ENCODE results near the gene FBXW2.

Gene FBXW2

GRCh38 chr9:120768886-120769285 lies 24.3 kb downstream of the FBXW2 start:
- no peaks in the 10 kb centered on the region for H3K4me1 ChIP-seq (ENCODE audit: control insufficient read depth in 5 of 5, insufficient read depth in 5 of 5, low read length in 5 of 5)
- peaks cover 46 to 83% (median 62%) of the 10 kb centered on the region in 5 donors for H3K36me3 ChIP-seq (ENCODE audit: control insufficient read depth in 5 of 5, insufficient read depth in 5 of 5, low read length in 5 of 5)
- H3K4me3 ChIP-seq (ENCODE audit: low read depth in 1 of 5, low read length in 5 of 5): no peak overlapping the region

GRCh38 chr9:120768247-120768646 lies 25.0 kb downstream of the FBXW2 start:
- Histone ChIP-seq H3K36me3 (ENCODE audit: control insufficient read depth in 5 of 5, insufficient read depth in 5 of 5, low read length in 5 of 5) (peaks cover 48 to 84% (median 65%) of the 10 kb centered on the region in 5 donors), H3K27me3 (ENCODE audit: control insufficient read depth in 5 of 5, insufficient read depth in 4 of 5, low read length in 5 of 5) (no peaks in the 10 kb centered on the region), H3K9me3 (ENCODE audit: control insufficient read depth in 5 of 5, low read length in 5 of 5) (no peaks in the 10 kb centered on the region), H3K4me3 (ENCODE audit: low read depth in 1 of 5, low read length in 5 of 5) (no peak overlapping the region), H3K9ac (ENCODE audit: low read length in 5 of 5) (no peak overlapping the region), H3K27ac (ENCODE audit: low read depth, low read length) (no peak overlapping the region), H3K4me1 (ENCODE audit: control insufficient read depth in 5 of 5, insufficient read depth in 5 of 5, low read length in 5 of 5) (no peaks in the 10 kb centered on the region)

More at GRCh38 chr9:120768886-120769285, 24.3 kb downstream of the FBXW2 start:
- Histone ChIP-seq H3K27me3 (ENCODE audit: control insufficient read depth in 5 of 5, insufficient read depth in 4 of 5, low read length in 5 of 5) (no peaks in the 10 kb centered on the region), H3K27ac (ENCODE audit: low read depth, low read length) (no peak overlapping the region), H3K9ac (ENCODE audit: low read length in 5 of 5) (no peak overlapping the region), H3K9me3 (ENCODE audit: control insufficient read depth in 5 of 5, low read length in 5 of 5) (no peaks in the 10 kb centered on the region)

- Histone ChIP-seq H3K36me3 (ENCODE audit: control insufficient read depth in 5 of 5, insufficient read depth in 5 of 5, low read length in 5 of 5) (peaks cover 48 to 86% (median 71%) of the 10 kb centered on the region in 5 donors), H3K27ac (ENCODE audit: low read depth, low read length) (no peak overlapping the region)
These were observed 25.8 kb downstream of the FBXW2 start for GRCh38 chr9:120767451-120767850.

GRCh38 chr9:120765910-120766425 lies 27.2 kb downstream of the FBXW2 start:
- peaks cover 51 to 89% (median 71%) of the 10 kb centered on the region in 5 donors for H3K36me3 ChIP-seq (ENCODE audit: control insufficient read depth in 5 of 5, insufficient read depth in 5 of 5, low read length in 5 of 5)

More at GRCh38 chr9:120767451-120767850, 25.8 kb downstream of the FBXW2 start:
- no peak overlapping the region for H3K4me3 ChIP-seq (ENCODE audit: low read depth in 1 of 5, low read length in 5 of 5)
- no peaks in the 10 kb centered on the region for H3K4me1 ChIP-seq (ENCODE audit: control insufficient read depth in 5 of 5, insufficient read depth in 5 of 5, low read length in 5 of 5)
- no peaks in the 10 kb centered on the region for H3K27me3 ChIP-seq (ENCODE audit: control insufficient read depth in 5 of 5, insufficient read depth in 4 of 5, low read length in 5 of 5)
- H3K9ac ChIP-seq (ENCODE audit: low read length in 5 of 5): no peak overlapping the region
- no peaks in the 10 kb centered on the region for H3K9me3 ChIP-seq (ENCODE audit: control insufficient read depth in 5 of 5, low read length in 5 of 5)

GRCh38 chr9:120764476-120764875 lies 28.7 kb downstream of the FBXW2 start:
- no peaks in the 10 kb centered on the region for H3K27me3 ChIP-seq (ENCODE audit: control insufficient read depth in 5 of 5, insufficient read depth in 4 of 5, low read length in 5 of 5)
- peaks cover 43 to 86% (median 65%) of the 10 kb centered on the region in 5 donors for H3K36me3 ChIP-seq (ENCODE audit: control insufficient read depth in 5 of 5, insufficient read depth in 5 of 5, low read length in 5 of 5)
- no peak overlapping the region for H3K9ac ChIP-seq (ENCODE audit: low read length in 5 of 5)
- H3K9me3 ChIP-seq (ENCODE audit: control insufficient read depth in 5 of 5, low read length in 5 of 5): no peaks in the 10 kb centered on the region
- H3K4me1 ChIP-seq (ENCODE audit: control insufficient read depth in 5 of 5, insufficient read depth in 5 of 5, low read length in 5 of 5): no peaks in the 10 kb centered on the region
- no peak overlapping the region for H3K27ac ChIP-seq (ENCODE audit: low read depth, low read length)
- no peak overlapping the region for H3K4me3 ChIP-seq (ENCODE audit: low read depth in 1 of 5, low read length in 5 of 5)

More at GRCh38 chr9:120765910-120766425, 27.2 kb downstream of the FBXW2 start:
- Histone ChIP-seq H3K9me3 (ENCODE audit: control insufficient read depth in 5 of 5, low read length in 5 of 5) (no peaks in the 10 kb centered on the region), H3K27ac (ENCODE audit: low read depth, low read length) (no peak overlapping the region), H3K4me3 (ENCODE audit: low read depth in 1 of 5, low read length in 5 of 5) (no peak overlapping the region), H3K9ac (ENCODE audit: low read length in 5 of 5) (no peak overlapping the region), H3K4me1 (ENCODE audit: control insufficient read depth in 5 of 5, insufficient read depth in 5 of 5, low read length in 5 of 5) (no peaks in the 10 kb centered on the region), H3K27me3 (ENCODE audit: control insufficient read depth in 5 of 5, insufficient read depth in 4 of 5, low read length in 5 of 5) (no peaks in the 10 kb centered on the region)

GRCh38 chr9:120761006-120761405 lies 32.2 kb downstream of the FBXW2 start:
- H3K4me1 ChIP-seq (ENCODE audit: control insufficient read depth in 5 of 5, insufficient read depth in 5 of 5, low read length in 5 of 5): no peaks in the 10 kb centered on the region
- H3K9ac ChIP-seq (ENCODE audit: low read length in 5 of 5): no peak overlapping the region
- H3K4me3 ChIP-seq (ENCODE audit: low read depth in 1 of 5, low read length in 5 of 5): no peak overlapping the region
- H3K9me3 ChIP-seq (ENCODE audit: control insufficient read depth in 5 of 5, low read length in 5 of 5): no peaks in the 10 kb centered on the region
- peaks cover 18 to 59% (median 42%) of the 10 kb centered on the region in 5 donors for H3K36me3 ChIP-seq (ENCODE audit: control insufficient read depth in 5 of 5, insufficient read depth in 5 of 5, low read length in 5 of 5)
- H3K27me3 ChIP-seq (ENCODE audit: control insufficient read depth in 5 of 5, insufficient read depth in 4 of 5, low read length in 5 of 5): no peaks in the 10 kb centered on the region
- H3K27ac ChIP-seq (ENCODE audit: low read depth, low read length): no peak overlapping the region

- Histone ChIP-seq H3K9ac (ENCODE audit: low read length in 5 of 5) (no peak overlapping the region), H3K27ac (ENCODE audit: low read depth, low read length) (no peak overlapping the region)
These were observed 33.3 kb downstream of the FBXW2 start for GRCh38 chr9:120759755-120760400.

GRCh38 chr9:120758544-120758943 lies 34.7 kb downstream of the FBXW2 start:
- peaks cover 14 to 38% (median 22%) of the 10 kb centered on the region in 5 donors for H3K36me3 ChIP-seq (ENCODE audit: control insufficient read depth in 5 of 5, insufficient read depth in 5 of 5, low read length in 5 of 5)
- H3K4me3 ChIP-seq (ENCODE audit: low read depth in 1 of 5, low read length in 5 of 5): no peak overlapping the region
- no peaks in the 10 kb centered on the region for H3K27me3 ChIP-seq (ENCODE audit: control insufficient read depth in 5 of 5, insufficient read depth in 4 of 5, low read length in 5 of 5)
- H3K9ac ChIP-seq (ENCODE audit: low read length in 5 of 5): no peak overlapping the region
- H3K4me1 ChIP-seq (ENCODE audit: control insufficient read depth in 5 of 5, insufficient read depth in 5 of 5, low read length in 5 of 5): peaks cover 0 to 2% (median 0%) of the 10 kb centered on the region in 5 donors
- no peaks in the 10 kb centered on the region for H3K9me3 ChIP-seq (ENCODE audit: control insufficient read depth in 5 of 5, low read length in 5 of 5)
- H3K27ac ChIP-seq (ENCODE audit: low read depth, low read length): no peak overlapping the region

More at GRCh38 chr9:120759755-120760400, 33.3 kb downstream of the FBXW2 start:
- peaks cover 17 to 51% (median 35%) of the 10 kb centered on the region in 5 donors for H3K36me3 ChIP-seq (ENCODE audit: control insufficient read depth in 5 of 5, insufficient read depth in 5 of 5, low read length in 5 of 5)
- no peak overlapping the region for H3K4me3 ChIP-seq (ENCODE audit: low read depth in 1 of 5, low read length in 5 of 5)
- H3K9me3 ChIP-seq (ENCODE audit: control insufficient read depth in 5 of 5, low read length in 5 of 5): no peaks in the 10 kb centered on the region
- H3K27me3 ChIP-seq (ENCODE audit: control insufficient read depth in 5 of 5, insufficient read depth in 4 of 5, low read length in 5 of 5): no peaks in the 10 kb centered on the region
- H3K4me1 ChIP-seq (ENCODE audit: control insufficient read depth in 5 of 5, insufficient read depth in 5 of 5, low read length in 5 of 5): peaks cover 0 to 2% (median 0%) of the 10 kb centered on the region in 5 donors

- Histone ChIP-seq H3K27me3 (ENCODE audit: control insufficient read depth in 5 of 5, insufficient read depth in 4 of 5, low read length in 5 of 5) (no peaks in the 10 kb centered on the region), H3K4me1 (ENCODE audit: control insufficient read depth in 5 of 5, insufficient read depth in 5 of 5, low read length in 5 of 5) (peaks cover 0 to 2% (median 0%) of the 10 kb centered on the region in 5 donors), H3K27ac (ENCODE audit: low read depth, low read length) (no peak overlapping the region), H3K9ac (ENCODE audit: low read length in 5 of 5) (peak overlapping the region in 1 of 5 donors; percentile 38), H3K36me3 (ENCODE audit: control insufficient read depth in 5 of 5, insufficient read depth in 5 of 5, low read length in 5 of 5) (peaks cover 8 to 26% (median 12%) of the 10 kb centered on the region in 5 donors), H3K9me3 (ENCODE audit: control insufficient read depth in 5 of 5, low read length in 5 of 5) (no peaks in the 10 kb centered on the region), H3K4me3 (ENCODE audit: low read depth in 1 of 5, low read length in 5 of 5) (no peak overlapping the region)
These were observed 35.9 kb downstream of the FBXW2 start for GRCh38 chr9:120757026-120757913.

Measured in subcutaneous abdominal adipose tissue (tissue), 5 donors.